GM10266 (cell line): ENCODE results near the gene SLC27A4.

ENCODE experiments used
- DNase-seq: peaks from one replicate; pipeline ENCODE4 v3.0.0; 2012; ENCODE audit errors: extremely low spot score
- TF ChIP-seq, protein P1 (sequence below): IDR thresholded peaks from 2 replicates; pipeline ENCODE4 v1.5.1; 2012; ENCODE audit warnings: mild to moderate bottlenecking, low read depth; ENCODE audit not compliant: control insufficient read depth, insufficient read depth; ENCODE audit errors: missing control alignments

SLC27A4 gene

DNA sequence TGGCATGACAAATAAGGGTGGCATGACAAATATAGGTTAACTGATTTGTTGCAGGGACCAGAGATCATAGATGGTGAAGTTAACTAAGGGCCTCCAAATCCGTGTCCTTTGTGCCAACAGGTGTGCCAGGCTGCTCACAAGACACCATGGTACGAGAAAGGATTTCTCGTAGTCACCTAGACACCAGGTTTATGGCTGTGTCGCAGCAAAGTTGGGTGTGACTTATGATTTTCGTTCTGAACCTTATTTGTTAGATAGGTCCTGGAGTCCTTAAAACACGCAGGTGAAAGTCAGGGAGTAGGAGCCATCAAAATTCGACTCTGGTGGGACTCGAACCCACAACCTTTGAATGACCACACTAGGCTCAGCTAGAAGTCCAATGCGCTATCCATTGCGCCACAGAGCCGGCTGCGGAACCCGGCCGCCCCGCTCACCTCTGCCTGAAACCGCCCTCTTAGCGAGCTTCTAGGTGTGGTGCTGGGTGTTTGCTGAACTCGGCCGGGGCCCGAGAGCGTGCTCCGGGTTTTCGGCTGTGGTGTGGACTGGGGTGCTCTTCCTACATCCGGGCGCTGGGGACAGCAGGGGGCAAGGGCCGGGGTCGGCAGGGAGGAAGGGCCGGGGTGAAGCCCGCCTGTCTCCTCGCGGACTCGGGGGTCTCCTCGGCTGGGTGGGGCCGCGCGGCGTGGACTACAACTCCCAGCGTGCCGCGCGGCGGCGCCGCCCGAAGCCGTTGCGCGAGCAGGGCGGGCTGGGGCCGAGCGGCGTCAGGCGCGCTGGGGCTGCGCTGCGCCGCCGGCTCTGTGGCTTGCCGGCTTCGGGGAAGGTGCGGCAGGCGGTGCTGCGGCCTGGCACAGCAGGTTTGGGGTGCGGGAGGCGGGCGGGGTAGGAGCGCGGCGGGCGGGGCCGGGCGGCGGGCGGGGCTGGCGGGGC is at the start of gene SLC27A4:
TSS of gene SLC27A4 (plus strand) at position 767 of the 930 bp plus-strand sequence. CDS start 2,606 bp downstream, outside the sequence.
- TF ChIP-seq, protein P1, sequence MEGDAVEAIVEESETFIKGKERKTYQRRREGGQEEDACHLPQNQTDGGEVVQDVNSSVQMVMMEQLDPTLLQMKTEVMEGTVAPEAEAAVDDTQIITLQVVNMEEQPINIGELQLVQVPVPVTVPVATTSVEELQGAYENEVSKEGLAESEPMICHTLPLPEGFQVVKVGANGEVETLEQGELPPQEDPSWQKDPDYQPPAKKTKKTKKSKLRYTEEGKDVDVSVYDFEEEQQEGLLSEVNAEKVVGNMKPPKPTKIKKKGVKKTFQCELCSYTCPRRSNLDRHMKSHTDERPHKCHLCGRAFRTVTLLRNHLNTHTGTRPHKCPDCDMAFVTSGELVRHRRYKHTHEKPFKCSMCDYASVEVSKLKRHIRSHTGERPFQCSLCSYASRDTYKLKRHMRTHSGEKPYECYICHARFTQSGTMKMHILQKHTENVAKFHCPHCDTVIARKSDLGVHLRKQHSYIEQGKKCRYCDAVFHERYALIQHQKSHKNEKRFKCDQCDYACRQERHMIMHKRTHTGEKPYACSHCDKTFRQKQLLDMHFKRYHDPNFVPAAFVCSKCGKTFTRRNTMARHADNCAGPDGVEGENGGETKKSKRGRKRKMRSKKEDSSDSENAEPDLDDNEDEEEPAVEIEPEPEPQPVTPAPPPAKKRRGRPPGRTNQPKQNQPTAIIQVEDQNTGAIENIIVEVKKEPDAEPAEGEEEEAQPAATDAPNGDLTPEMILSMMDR: peak; percentile 5
- peak; percentile 94 for DNase-seq

GRCh38 chr9:128292009-128292408 is 48.3 kb upstream of the SLC27A4 start:
- DNase-seq: no peak
- TF ChIP-seq, protein P1: no peak

DNA sequence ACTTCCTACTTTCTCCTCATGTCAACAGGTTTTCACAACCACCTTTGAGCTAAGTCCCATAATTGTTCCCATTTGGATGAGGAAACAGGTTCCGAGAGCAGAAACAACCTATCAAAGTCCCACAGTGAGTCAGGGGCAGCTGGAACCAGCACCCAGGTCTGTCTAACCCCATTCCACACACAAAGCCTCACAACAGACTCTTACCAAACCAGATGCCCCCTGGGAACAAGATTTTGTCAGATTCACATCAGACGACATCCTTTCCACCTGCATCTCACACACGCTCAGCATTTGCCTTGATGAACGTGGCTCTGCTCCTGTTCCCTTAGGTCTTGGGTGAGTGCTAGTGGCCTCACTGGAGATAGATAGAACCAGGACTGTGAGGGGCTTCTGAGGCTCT is 47.2 kb upstream of the SLC27A4 start:
- TF ChIP-seq, protein P1: no peak
- DNase-seq: no peak

- DNase-seq: no peak
- TF ChIP-seq, protein P1: no peak
These were observed 46.2 kb upstream of the SLC27A4 start for GRCh38 chr9:128294142-128294541.

- TF ChIP-seq, protein P1: no peak
- DNase-seq: no peak
These were observed 43.7 kb upstream of the SLC27A4 start for GRCh38 chr9:128296340-128297220.

GRCh38 chr9:128297221-128297773 is 43.0 kb upstream of the SLC27A4 start:
- no peak for DNase-seq
- TF ChIP-seq, protein P1: no peak
